ENCODE measurements around the gene C10orf90.

GRCh38 chr10:126422567-126422966 lies 247.9 kb downstream of the C10orf90 start:
- TF ChIP-seq CTCF (IDR thresholded peaks at IDR 0.05) (no peak), POLR2A (IDR thresholded peaks at IDR 0.05) (no peak)
